Smooth muscle cell (in vitro differentiated cells): ENCODE data around the gene RNPEPL1. TPM values are rescaled to one million over a fixed set of nuclear protein-coding genes. Genes with fewer than 3 reads are reported as not detected.

Experiments used
- DNase-seq: peaks from one replicate; lab custom pipeline; 2025; ENCODE audit not compliant: unreplicated experiment; lab: John Stamatoyannopoulos, UW
- H2AFZ ChIP-seq: fragments of 200-600 bp; sonication (generic); 2 replicates; pipeline ENCODE4 v1.6.0; 2016; ENCODE audit warnings: antibody characterized with exemption, low read depth, mild to moderate bottlenecking
- H3F3A ChIP-seq: fragments of 200-600 bp; sonication (generic); 2 replicates; pipeline ENCODE4 v1.6.0; 2017; ENCODE audit warnings: antibody characterized with exemption, low read depth
- H3K27ac ChIP-seq: fragments of 200-600 bp; sonication (generic); 2 replicates; pipeline ENCODE4 v1.5.1; 2016; ENCODE audit warnings: low read depth, mild to moderate bottlenecking
- H3K27me3 ChIP-seq: fragments of 200-600 bp; sonication (generic); 2 replicates; pipeline ENCODE4 v1.6.1; 2016; ENCODE audit warnings: low read depth, mild to moderate bottlenecking
- H3K36me3 ChIP-seq: fragments of 200-600 bp; sonication (generic); 2 replicates; pipeline ENCODE4 v1.5.1; 2016; ENCODE audit warnings: low read depth
- H3K4me1 ChIP-seq: fragments of 200-600 bp; sonication (generic); 2 replicates; pipeline ENCODE4 v1.5.1; 2016; ENCODE audit warnings: low read depth
- H3K4me2 ChIP-seq: fragments of 200-600 bp; sonication (generic); 2 replicates; pipeline ENCODE4 v1.6.0; 2016; ENCODE audit warnings: mild to moderate bottlenecking
- H3K4me3 ChIP-seq: fragments of 200-600 bp; sonication (generic); 2 replicates; pipeline ENCODE4 v1.5.1; 2016; ENCODE audit warnings: mild to moderate bottlenecking
- H3K79me2 ChIP-seq: fragments of 200-600 bp; sonication (generic); 2 replicates; pipeline ENCODE4 v1.6.0; 2016; ENCODE audit warnings: low read depth, mild to moderate bottlenecking
- H3K9ac ChIP-seq: fragments of 200-600 bp; sonication (generic); 2 replicates; pipeline ENCODE4 v1.6.0; 2016; ENCODE audit warnings: low read depth
- H3K9me3 ChIP-seq: fragments of 200-600 bp; sonication (generic); replicated peaks from 2 replicates; pipeline ENCODE4 v1.5.1; 2016; ENCODE audit warnings: low read depth
- H4K20me1 ChIP-seq: fragments of 200-600 bp; sonication (generic); 2 replicates; pipeline ENCODE4 v1.6.0; 2016; ENCODE audit warnings: low read depth
- CTCF ChIP-seq: fragments of 200-600 bp; sonication (generic); IDR thresholded peaks from 2 replicates; pipeline ENCODE4 v1.5.1; 2017; ENCODE audit warnings: borderline replicate concordance, mild to moderate bottlenecking, antibody characterized with exemption; ENCODE audit not compliant: insufficient read depth, poor library complexity, severe bottlenecking
- WGBS: methylation state at CpG from one replicate; pipeline ENCODE4 v1.1.7; 2016; ENCODE audit warnings: low lambda C conversion rate; 5-methylcytosine and 5-hydroxymethylcytosine counted together
- polyA plus RNA-seq: library from polyadenylated mRNA; unstranded; fragments of >200 nt; fragmentation: Nextera tagmentation; extraction: Ambion mirVana; gene quantifications from 2 replicates; pipeline ENCODE4 v1.2.1, GENCODE V29; 2016
- total RNA-seq: library from RNA; depleted of rRNA; stranded (reverse); fragments of >200 nt; gene quantifications from 2 replicates; pipeline ENCODE4 v1.2.3, GENCODE V29; 2014

The RNPEPL1 gene
- total and polyA plus RNA-seq, 2 experiments from 2014 or later, result 15.3 to 40.9 TPM

DNA sequence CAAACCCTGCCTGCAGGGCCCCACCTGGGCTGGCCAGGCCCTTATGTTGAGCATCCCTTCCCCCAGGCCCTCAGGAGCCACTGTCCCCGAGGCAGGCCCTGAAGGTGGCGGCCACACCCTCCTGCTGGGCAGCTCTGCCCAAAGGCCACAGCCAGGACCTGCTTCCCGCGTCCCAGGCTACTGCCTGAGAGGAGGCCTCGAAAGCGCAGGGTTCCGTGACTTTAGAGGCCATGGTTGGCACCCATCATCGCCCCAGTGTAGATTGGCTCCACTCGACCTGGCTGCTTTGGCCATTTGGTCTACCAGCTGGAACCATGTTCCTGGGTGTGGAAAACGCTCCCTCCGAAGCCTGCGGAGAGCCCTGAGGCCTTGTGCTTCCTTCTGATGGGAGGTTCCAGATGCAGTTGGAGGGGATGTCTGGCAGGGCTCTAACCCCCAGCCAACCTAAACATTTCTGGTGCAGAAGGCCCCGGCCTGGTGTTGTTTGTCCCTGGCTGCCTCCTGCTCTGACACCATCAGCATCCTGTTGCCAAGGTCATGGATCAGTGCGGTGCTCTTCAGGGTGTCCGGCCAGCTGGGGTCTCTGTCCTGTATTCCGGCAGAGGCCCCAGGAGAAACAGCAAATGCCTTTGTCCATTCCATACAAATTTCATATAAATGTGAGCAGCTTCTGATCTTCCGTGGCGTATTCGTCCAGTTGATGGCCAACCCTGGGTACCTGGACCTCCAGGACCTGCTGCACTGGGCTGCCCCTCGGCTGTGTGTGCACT, 33.0 kb downstream of the RNPEPL1 start:
- no peaks in the 10 kb centered on the region for H3F3A ChIP-seq
- no peak overlapping the region for H3K4me2 ChIP-seq
- no peak for DNase-seq
- H2AFZ ChIP-seq, result no peak overlapping the region
- H3K27ac ChIP-seq, result no peak overlapping the region
- H4K20me1 ChIP-seq, result peaks cover 6% of the 10 kb centered on the region
- no peak for TF ChIP-seq CTCF
- WGBS, result 95% methylated on average over 20 of the region's 20 CpGs
- H3K4me3 ChIP-seq, result no peak overlapping the region
- H3K4me1 ChIP-seq, result no peaks in the 10 kb centered on the region
- H3K9me3 ChIP-seq, result no peaks in the 10 kb centered on the region
- H3K9ac ChIP-seq, result no peak overlapping the region
- H3K36me3 ChIP-seq, result no peaks in the 10 kb centered on the region
- H3K27me3 ChIP-seq, result no peaks in the 10 kb centered on the region
- no peaks in the 10 kb centered on the region for H3K79me2 ChIP-seq

- H3K4me1 ChIP-seq, result no peaks in the 10 kb centered on the region
- H3K36me3 ChIP-seq, result no peaks in the 10 kb centered on the region
- H3K9ac ChIP-seq, result no peak overlapping the region
- no peak for TF ChIP-seq CTCF
- H4K20me1 ChIP-seq, result peaks cover 3% of the 10 kb centered on the region
- no peak overlapping the region for H3K4me2 ChIP-seq
- no peak overlapping the region for H2AFZ ChIP-seq
- WGBS, result 96% methylated on average over 11 of the region's 11 CpGs
- H3K4me3 ChIP-seq, result no peak overlapping the region
- no peaks in the 10 kb centered on the region for H3K27me3 ChIP-seq
- no peak overlapping the region for H3K27ac ChIP-seq
- H3K9me3 ChIP-seq, result no peaks in the 10 kb centered on the region
- H3K79me2 ChIP-seq, result no peaks in the 10 kb centered on the region
- DNase-seq, result no peak
- no peaks in the 10 kb centered on the region for H3F3A ChIP-seq
Measured at GRCh38 chr2:240601831-240602160, 33.5 kb downstream of the RNPEPL1 start.

- Histone ChIP-seq H3K27me3 (no peaks in the 10 kb centered on the region), H3K4me1 (no peaks in the 10 kb centered on the region)
Measured at GRCh38 chr2:240602266-240603050, 34.2 kb downstream of the RNPEPL1 start.

More at GRCh38 chr2:240602266-240603050, 34.2 kb downstream of the RNPEPL1 start:
- H3F3A ChIP-seq, result no peaks in the 10 kb centered on the region
- H3K4me2 ChIP-seq, result no peak overlapping the region
- no peaks in the 10 kb centered on the region for H3K36me3 ChIP-seq
- H3K27ac ChIP-seq, result no peak overlapping the region
- H3K9me3 ChIP-seq, result no peaks in the 10 kb centered on the region
- H2AFZ ChIP-seq, result no peak overlapping the region
- 96% methylated on average over 30 of the region's 32 CpGs for WGBS
- no peak for DNase-seq
- H3K9ac ChIP-seq, result no peak overlapping the region
- H4K20me1 ChIP-seq, result no peaks in the 10 kb centered on the region
- no peaks in the 10 kb centered on the region for H3K79me2 ChIP-seq
- no peak for TF ChIP-seq CTCF
- no peak overlapping the region for H3K4me3 ChIP-seq
